Panc1 (cell line): ENCODE measurements around the gene PROZ. TPM values are rescaled to one million over a fixed set of nuclear protein-coding genes. Genes with fewer than 3 reads are reported as not detected.

Experiments
- ATAC-seq: fragments of 200-7000 bp; cut with Tn5 transposase; 2 replicates; pipeline ENCODE4 v1.9.1; 2020; ENCODE audit warnings: mild to moderate bottlenecking, moderate library complexity
- BruUV-seq: library from RNA; stranded (reverse); fragments of 400-500 nt; replicated peaks from 2 replicates; lab custom pipeline; 2021; lab: Mats Ljungman, UMichigan
- CTCF ChIA-PET: fragments of 300-600 bp; sonication (Branson Sonifier 250); formaldehyde crosslinking; loops from one replicate; lab custom pipeline; 2022; ENCODE audit warnings: antibody characterized with exemption; lab: Charles Lee
- POLR2A ChIA-PET: fragments of 300-600 bp; sonication (Branson Sonifier 250); formaldehyde crosslinking; loops from one replicate; lab custom pipeline; 2022; ENCODE audit warnings: antibody characterized with exemption; lab: Charles Lee
- DNase-seq: peaks from one replicate; pipeline ENCODE4 v3.0.0-alpha.2; 2010; ENCODE audit warnings: low read depth, low spot score
- H3K27ac ChIP-seq: 2 replicates; pipeline ENCODE4 v1.5.1; 2011; ENCODE audit warnings: mild to moderate bottlenecking, low read length, inconsistent platforms
- H3K27me3 ChIP-seq: fragments of 200-500 bp; sonication (Bioruptor generic); 2 replicates; pipeline ENCODE4 v1.6.0; 2014; ENCODE audit warnings: low read length, inconsistent platforms; ENCODE audit not compliant: control insufficient read depth, insufficient read depth
- H3K36me3 ChIP-seq: fragments of 200-500 bp; sonication (Bioruptor generic); 2 replicates; pipeline ENCODE4 v1.5.1; 2014; ENCODE audit warnings: inconsistent platforms, mild to moderate bottlenecking, low read length, moderate library complexity; ENCODE audit not compliant: control insufficient read depth, insufficient read depth
- H3K4me1 ChIP-seq: 2 replicates; pipeline ENCODE4 v1.5.1; 2011; ENCODE audit warnings: inconsistent platforms, mild to moderate bottlenecking, low read length, moderate library complexity; ENCODE audit not compliant: control insufficient read depth, insufficient read depth
- H3K4me3 ChIP-seq, 2 experiments: 2 replicates each; pipeline ENCODE4 v1.5.1; 2011 to 2012; ENCODE audit warnings: low read depth in 2 of 2, low read length in 2 of 2, mild to moderate bottlenecking in 2 of 2, inconsistent platforms in 1 of 2, moderate library complexity in 1 of 2
- H3K9me3 ChIP-seq: fragments of 200-500 bp; sonication (Bioruptor generic); 2 replicates; pipeline ENCODE4 v1.5.1; 2014; ENCODE audit warnings: low read depth, mild to moderate bottlenecking, inconsistent platforms, low read length, moderate library complexity; ENCODE audit not compliant: control insufficient read depth, insufficient read depth
- CTCF ChIP-seq: fragments of 450-650 bp; IDR thresholded peaks from 2 replicates; pipeline ENCODE4 v1.5.1; 2017; ENCODE audit warnings: mild to moderate bottlenecking
- POLR2AphosphoS5 ChIP-seq: IDR thresholded peaks from 2 replicates; pipeline ENCODE4 v1.6.1; 2012; ENCODE audit warnings: mild to moderate bottlenecking, low read depth, low read length, moderate library complexity
- REST ChIP-seq, 2 experiments: IDR thresholded peaks; 2 replicates each; pipeline ENCODE4 v1.6.1; 2011 to 2012; ENCODE audit warnings: low read depth in 2 of 2, control low read depth in 1 of 2, low read length in 1 of 2, mild to moderate bottlenecking in 1 of 2, moderate library complexity in 1 of 2; ENCODE audit not compliant: insufficient read depth in 1 of 2
- SIN3A ChIP-seq: IDR thresholded peaks from 2 replicates; pipeline ENCODE4 v1.6.1; 2012; ENCODE audit warnings: low read depth, mild to moderate bottlenecking, low read length, moderate library complexity, borderline replicate concordance; ENCODE audit not compliant: insufficient read depth
- TCF7L2 ChIP-seq: IDR thresholded peaks from 2 replicates; pipeline ENCODE4 v1.6.1; 2011; ENCODE audit warnings: mild to moderate bottlenecking, low read depth, low read length, inconsistent platforms
- in situ Hi-C: cut with HindIII; loops from 2 replicates; pipeline ENCODE4 v1.10.0; 2016; ENCODE audit warnings: low sequenced_read_pairs, low pct_unique_long_range_greater_than_20kb
- intact Hi-C: fragments of 100-400 bp; cut with micrococcal nuclease; formaldehyde crosslinking; loops from one replicate; pipeline ENCODE4 v1.10.0; 2022; ENCODE audit not compliant: unreplicated experiment
- total RNA-seq: library from RNA; stranded (reverse); gene quantifications from one replicate; pipeline ENCODE4 v1.2.1, GENCODE V29; 2021; ENCODE audit not compliant: unreplicated experiment

PROZ gene
- total RNA-seq, 1 experiment from 2014 or later, result not detected

- Histone ChIP-seq H3K9me3 (no peaks in the 10 kb centered on the region), H3K4me1 (no peaks in the 10 kb centered on the region), H3K36me3 (no peaks in the 10 kb centered on the region), H3K4me3 (no peak overlapping the region), H3K27ac (no peak overlapping the region), H3K27me3 (no peaks in the 10 kb centered on the region)
- DNase-seq, result no peak
- BruUV-seq, result no TSS peak
- ATAC-seq, result no peak
- intact Hi-C loops, result no loop called here
- in situ Hi-C loops, result no loop called here
- TF ChIP-seq SIN3A (no peak), CTCF (no peak), TCF7L2 (no peak), POLR2AphosphoS5 (no peak), REST (IDR thresholded peaks at IDR 0.05; ENCODE audit: insufficient read depth in 1 of 2, low read depth in 2 of 2, low read length in 1 of 2) (no peak)
- POLR2A ChIA-PET, result no interaction called here
- CTCF ChIA-PET, result no interaction called here
Observed at GRCh38 chr13:113125506-113126264, 32.8 kb upstream of the PROZ start.

- DNase-seq (no peak), ATAC-seq (no peak)
- H3K4me1 ChIP-seq, result no peaks in the 10 kb centered on the region
- intact Hi-C loops, result no loop called here
- POLR2A ChIA-PET, result no interaction called here
- BruUV-seq, result no TSS peak
- H3K4me3 ChIP-seq, result no peak overlapping the region
- no peaks in the 10 kb centered on the region for H3K27me3 ChIP-seq
- no peaks in the 10 kb centered on the region for H3K9me3 ChIP-seq
- CTCF ChIA-PET, result no interaction called here
- H3K27ac ChIP-seq, result no peak overlapping the region
- in situ Hi-C loops, result no loop called here
- no peak for TF ChIP-seq SIN3A
- TF ChIP-seq TCF7L2, result no peak
- no peak for TF ChIP-seq REST (IDR thresholded peaks at IDR 0.05; ENCODE audit: insufficient read depth in 1 of 2, low read depth in 2 of 2, low read length in 1 of 2)
- no peak for TF ChIP-seq POLR2AphosphoS5
- TF ChIP-seq CTCF, result no peak
- no peaks in the 10 kb centered on the region for H3K36me3 ChIP-seq
Observed at GRCh38 chr13:113126265-113127150, 31.9 kb upstream of the PROZ start.
